ENCODE results near the gene NACAD. TPM values are rescaled to one million over a fixed set of nuclear protein-coding genes. Genes with fewer than 3 reads are reported as not detected.

NACAD gene
- total RNA-seq, 1 donor = 3.9 TPM

DNA sequence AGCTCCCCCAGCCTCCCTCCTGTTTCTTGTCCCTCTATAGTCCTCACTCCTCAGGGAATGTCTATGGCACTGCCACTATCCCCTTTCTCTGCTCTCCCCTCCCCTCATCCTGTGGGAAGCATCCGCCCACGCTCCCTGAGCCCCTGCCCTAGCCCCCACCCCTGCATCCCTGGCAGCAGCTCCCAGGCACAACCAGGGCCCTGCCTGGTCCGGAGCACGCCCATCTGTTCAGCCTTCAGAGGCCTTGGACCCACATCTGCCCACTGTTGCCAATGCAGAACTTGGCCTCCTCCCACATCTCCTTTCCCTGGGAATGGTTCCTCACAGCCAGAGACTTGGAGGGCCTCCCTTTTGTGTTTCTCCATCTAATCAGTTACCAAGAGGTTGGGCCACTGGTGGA lies 43.1 kb upstream of the NACAD start:
- DNase-seq (ENCODE audit: low read depth) = no peak
- TF ChIP-seq CTCF (IDR thresholded peaks at IDR 0.05; ENCODE audit: insufficient read depth, low read depth, low read length) = no peak
- no peak overlapping the region for H3K4me3 ChIP-seq (ENCODE audit: low read depth, low read length)

- DNase-seq (ENCODE audit: low read depth) = no peak
- no peak for TF ChIP-seq CTCF (IDR thresholded peaks at IDR 0.05; ENCODE audit: insufficient read depth, low read depth, low read length)
- H3K4me3 ChIP-seq (ENCODE audit: low read depth, low read length) = no peak overlapping the region
Measured at GRCh38 chr7:45130910-45131309, 42.1 kb upstream of the NACAD start.

GRCh38 chr7:45129906-45130305 lies 41.1 kb upstream of the NACAD start:
- no peak for TF ChIP-seq CTCF (IDR thresholded peaks at IDR 0.05; ENCODE audit: insufficient read depth, low read depth, low read length)
- no peak for DNase-seq (ENCODE audit: low read depth)
- H3K4me3 ChIP-seq (ENCODE audit: low read depth, low read length) = no peak overlapping the region

DNA sequence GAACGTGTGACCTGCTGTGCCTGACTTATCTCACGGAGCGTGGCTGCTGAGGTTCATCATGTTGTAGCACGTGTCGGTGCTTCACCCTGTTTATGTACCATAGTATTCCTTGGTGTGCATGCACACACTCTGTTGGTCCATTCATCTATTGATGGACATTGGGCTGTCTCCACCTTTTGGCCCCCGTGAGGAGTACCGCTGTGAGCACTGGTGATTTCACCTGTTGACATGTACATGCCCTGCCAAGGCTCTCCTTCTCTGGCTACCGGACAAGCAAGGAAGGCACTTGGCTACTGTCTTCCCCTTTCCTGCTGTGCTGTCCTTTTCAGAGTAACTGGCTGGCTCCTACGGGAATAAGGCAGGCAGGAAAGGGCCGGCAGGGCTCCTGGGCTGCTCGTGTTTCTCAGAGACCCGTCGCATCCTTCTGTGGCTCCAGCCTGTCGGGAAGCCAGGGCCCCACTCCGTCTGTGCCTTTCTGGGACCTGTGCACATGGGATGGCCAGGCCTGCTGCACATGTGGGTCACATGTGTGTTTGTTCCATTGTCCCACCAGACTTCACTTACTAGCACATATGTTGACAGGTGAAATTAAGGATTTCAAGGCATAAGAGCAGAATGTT lies 40.5 kb upstream of the NACAD start:
- DNase-seq (ENCODE audit: low read depth) = no peak
- H3K4me3 ChIP-seq (ENCODE audit: low read depth, low read length) = no peak overlapping the region
- no peak for TF ChIP-seq CTCF (IDR thresholded peaks at IDR 0.05; ENCODE audit: insufficient read depth, low read depth, low read length)

- TF ChIP-seq CTCF (IDR thresholded peaks at IDR 0.05; ENCODE audit: insufficient read depth, low read depth, low read length) = no peak
- DNase-seq (ENCODE audit: low read depth) = no peak
- H3K4me3 ChIP-seq (ENCODE audit: low read depth, low read length) = no peak overlapping the region
Measured at GRCh38 chr7:45126920-45127319, 38.2 kb upstream of the NACAD start.

- DNase-seq (ENCODE audit: low read depth) = no peak
- TF ChIP-seq CTCF (IDR thresholded peaks at IDR 0.05; ENCODE audit: insufficient read depth, low read depth, low read length) = no peak
- no peak overlapping the region for H3K4me3 ChIP-seq (ENCODE audit: low read depth, low read length)
Measured at GRCh38 chr7:45126201-45126600, 37.4 kb upstream of the NACAD start.

All from fibroblast of villous mesenchyme (primary cell).